ENCODE measurements around the gene COX7A2. TPM values are rescaled to one million over a fixed set of nuclear protein-coding genes. Genes with fewer than 3 reads are reported as not detected.

COX7A2 gene
- total and polyA plus RNA-seq, 2 of the 13 experiments (the other 11 are each of a cell fraction or from before 2014, with no cell fraction given) = 407 to 556 TPM

DNA sequence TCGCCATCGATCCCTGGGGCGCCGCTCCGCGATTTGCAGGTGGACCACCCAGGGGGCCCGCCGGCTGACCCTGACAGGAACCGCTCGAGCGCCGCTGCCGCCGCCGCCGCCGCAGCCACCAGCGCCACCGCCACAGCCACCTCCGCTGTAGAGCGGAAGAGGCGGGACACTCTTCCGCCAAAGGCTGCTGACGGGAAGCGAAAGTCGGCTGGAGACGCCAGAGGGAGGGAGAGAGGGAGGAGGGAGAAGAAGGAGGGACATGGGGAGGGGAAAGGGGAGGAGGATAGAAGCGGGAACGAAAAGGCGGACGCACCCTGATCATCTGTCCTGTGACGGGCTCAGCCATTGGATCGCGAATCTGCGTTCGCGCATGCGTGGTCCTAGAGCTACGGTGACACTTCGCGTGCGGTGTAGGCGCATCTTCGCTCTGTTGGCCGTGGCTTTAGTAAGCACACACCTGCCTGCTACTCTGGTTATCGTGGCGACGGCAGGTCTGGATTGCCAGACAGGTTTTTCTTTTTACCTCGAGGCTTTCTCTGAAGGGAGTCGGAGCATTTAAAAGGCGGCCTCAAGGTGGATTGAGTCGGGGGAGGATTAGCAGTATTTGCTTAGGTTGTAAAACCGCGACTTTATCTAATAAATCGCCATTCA is 41.2 kb upstream of the COX7A2 start, which contains the start of gene TMEM30A (continued):
- TF ChIP-seq, protein P1, sequence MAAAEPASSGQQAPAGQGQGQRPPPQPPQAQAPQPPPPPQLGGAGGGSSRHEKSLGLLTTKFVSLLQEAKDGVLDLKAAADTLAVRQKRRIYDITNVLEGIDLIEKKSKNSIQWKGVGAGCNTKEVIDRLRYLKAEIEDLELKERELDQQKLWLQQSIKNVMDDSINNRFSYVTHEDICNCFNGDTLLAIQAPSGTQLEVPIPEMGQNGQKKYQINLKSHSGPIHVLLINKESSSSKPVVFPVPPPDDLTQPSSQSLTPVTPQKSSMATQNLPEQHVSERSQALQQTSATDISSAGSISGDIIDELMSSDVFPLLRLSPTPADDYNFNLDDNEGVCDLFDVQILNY (CRISPR knock-in tag; conservative IDR thresholded peaks at IDR 0.05) = no peak
- TF ChIP-seq NFYB (CRISPR knock-in tag; IDR thresholded peaks at IDR 0.05) (peak; percentile 72), ZNF451 (CRISPR knock-in tag; IDR thresholded peaks at IDR 0.05) (no peak), ZNF660 (CRISPR knock-in tag; IDR thresholded peaks at IDR 0.05; ENCODE audit: borderline replicate concordance, low read depth) (no peak), GABPB1 (CRISPR knock-in tag; IDR thresholded peaks at IDR 0.05) (peak; percentile 97), ZNF570 (CRISPR knock-in tag; IDR thresholded peaks at IDR 0.05; ENCODE audit: borderline replicate concordance) (no peak), CEBPB (IDR thresholded peaks at IDR 0.05; ENCODE audit: borderline replicate concordance, low read depth, low read length) (no peak), ZFY (CRISPR knock-in tag; IDR thresholded peaks at IDR 0.05) (peak; percentile 83), STAG1 (CRISPR knock-in tag; IDR thresholded peaks at IDR 0.05) (no peak), ZNF558 (CRISPR knock-in tag; IDR thresholded peaks at IDR 0.05; ENCODE audit: borderline replicate concordance) (no peak; the same call in 1 of the 2 replicates), ZNF317 (CRISPR knock-in tag; IDR thresholded peaks at IDR 0.05) (no peak), ZFP37 (CRISPR knock-in tag; IDR thresholded peaks at IDR 0.05; ENCODE audit: borderline replicate concordance) (no peak), BORCS8-MEF2B (CRISPR knock-in tag; IDR thresholded peaks at IDR 0.05) (peak; percentile 86), ONECUT2 (CRISPR knock-in tag; IDR thresholded peaks at IDR 0.05) (peak; percentile 6; the same call in 1 of the 2 replicates), FOXK2 (IDR thresholded peaks at IDR 0.05) (peak; percentile 64; the same call in 1 of the 2 replicates), STAT5B (CRISPR knock-in tag; IDR thresholded peaks at IDR 0.05) (no peak), MIER2 (CRISPR knock-in tag; IDR thresholded peaks at IDR 0.05) (no peak), RBAK (CRISPR knock-in tag; IDR thresholded peaks at IDR 0.05) (no peak), RBM39 (IDR thresholded peaks at IDR 0.05; ENCODE audit: low read depth, low read length, poor library complexity, severe bottlenecking) (peak; percentile 86), SP5 (CRISPR knock-in tag; IDR thresholded peaks at IDR 0.05; ENCODE audit: borderline replicate concordance, low read depth) (peak; percentile 94)
- TF ChIP-seq, protein P2, sequence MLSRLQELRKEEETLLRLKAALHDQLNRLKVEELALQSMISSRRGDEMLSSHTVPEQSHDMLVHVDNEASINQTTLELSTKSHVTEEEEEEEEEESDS (CRISPR knock-in tag; IDR thresholded peaks at IDR 0.05; ENCODE audit: borderline replicate concordance) = no peak
- TF ChIP-seq, protein P3, sequence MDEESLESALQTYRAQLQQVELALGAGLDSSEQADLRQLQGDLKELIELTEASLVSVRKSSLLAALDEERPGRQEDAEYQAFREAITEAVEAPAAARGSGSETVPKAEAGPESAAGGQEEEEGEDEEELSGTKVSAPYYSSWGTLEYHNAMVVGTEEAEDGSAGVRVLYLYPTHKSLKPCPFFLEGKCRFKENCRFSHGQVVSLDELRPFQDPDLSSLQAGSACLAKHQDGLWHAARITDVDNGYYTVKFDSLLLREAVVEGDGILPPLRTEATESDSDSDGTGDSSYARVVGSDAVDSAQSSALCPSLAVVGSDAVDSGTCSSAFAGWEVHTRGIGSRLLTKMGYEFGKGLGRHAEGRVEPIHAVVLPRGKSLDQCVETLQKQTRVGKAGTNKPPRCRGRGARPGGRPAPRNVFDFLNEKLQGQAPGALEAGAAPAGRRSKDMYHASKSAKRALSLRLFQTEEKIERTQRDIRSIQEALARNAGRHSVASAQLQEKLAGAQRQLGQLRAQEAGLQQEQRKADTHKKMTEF (CRISPR knock-in tag; IDR thresholded peaks at IDR 0.05) = peak; percentile 90
- TF ChIP-seq, protein P4, sequence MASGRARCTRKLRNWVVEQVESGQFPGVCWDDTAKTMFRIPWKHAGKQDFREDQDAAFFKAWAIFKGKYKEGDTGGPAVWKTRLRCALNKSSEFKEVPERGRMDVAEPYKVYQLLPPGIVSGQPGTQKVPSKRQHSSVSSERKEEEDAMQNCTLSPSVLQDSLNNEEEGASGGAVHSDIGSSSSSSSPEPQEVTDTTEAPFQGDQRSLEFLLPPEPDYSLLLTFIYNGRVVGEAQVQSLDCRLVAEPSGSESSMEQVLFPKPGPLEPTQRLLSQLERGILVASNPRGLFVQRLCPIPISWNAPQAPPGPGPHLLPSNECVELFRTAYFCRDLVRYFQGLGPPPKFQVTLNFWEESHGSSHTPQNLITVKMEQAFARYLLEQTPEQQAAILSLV (CRISPR knock-in tag; IDR thresholded peaks at IDR 0.05; ENCODE audit: borderline replicate concordance) = peak; percentile 34; the same call in 1 of the 2 replicates
- TF ChIP-seq, protein P5, sequence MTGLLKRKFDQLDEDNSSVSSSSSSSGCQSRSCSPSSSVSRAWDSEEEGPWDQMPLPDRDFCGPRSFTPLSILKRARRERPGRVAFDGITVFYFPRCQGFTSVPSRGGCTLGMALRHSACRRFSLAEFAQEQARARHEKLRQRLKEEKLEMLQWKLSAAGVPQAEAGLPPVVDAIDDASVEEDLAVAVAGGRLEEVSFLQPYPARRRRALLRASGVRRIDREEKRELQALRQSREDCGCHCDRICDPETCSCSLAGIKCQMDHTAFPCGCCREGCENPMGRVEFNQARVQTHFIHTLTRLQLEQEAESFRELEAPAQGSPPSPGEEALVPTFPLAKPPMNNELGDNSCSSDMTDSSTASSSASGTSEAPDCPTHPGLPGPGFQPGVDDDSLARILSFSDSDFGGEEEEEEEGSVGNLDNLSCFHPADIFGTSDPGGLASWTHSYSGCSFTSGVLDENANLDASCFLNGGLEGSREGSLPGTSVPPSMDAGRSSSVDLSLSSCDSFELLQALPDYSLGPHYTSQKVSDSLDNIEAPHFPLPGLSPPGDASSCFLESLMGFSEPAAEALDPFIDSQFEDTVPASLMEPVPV (CRISPR knock-in tag; IDR thresholded peaks at IDR 0.05) = peak; percentile 51
- TF ChIP-seq, protein P6, sequence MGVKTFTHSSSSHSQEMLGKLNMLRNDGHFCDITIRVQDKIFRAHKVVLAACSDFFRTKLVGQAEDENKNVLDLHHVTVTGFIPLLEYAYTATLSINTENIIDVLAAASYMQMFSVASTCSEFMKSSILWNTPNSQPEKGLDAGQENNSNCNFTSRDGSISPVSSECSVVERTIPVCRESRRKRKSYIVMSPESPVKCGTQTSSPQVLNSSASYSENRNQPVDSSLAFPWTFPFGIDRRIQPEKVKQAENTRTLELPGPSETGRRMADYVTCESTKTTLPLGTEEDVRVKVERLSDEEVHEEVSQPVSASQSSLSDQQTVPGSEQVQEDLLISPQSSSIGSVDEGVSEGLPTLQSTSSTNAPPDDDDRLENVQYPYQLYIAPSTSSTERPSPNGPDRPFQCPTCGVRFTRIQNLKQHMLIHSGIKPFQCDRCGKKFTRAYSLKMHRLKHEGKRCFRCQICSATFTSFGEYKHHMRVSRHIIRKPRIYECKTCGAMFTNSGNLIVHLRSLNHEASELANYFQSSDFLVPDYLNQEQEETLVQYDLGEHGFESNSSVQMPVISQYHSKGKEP (CRISPR knock-in tag; IDR thresholded peaks at IDR 0.05) = no peak

Data from HepG2 (cell line).